GM12878 (cell line): Measurements from ENCODE around the gene CLDN6. TPM values are rescaled to one million over a fixed set of nuclear protein-coding genes. Genes with fewer than 3 reads are reported as not detected.

ENCODE experiments used
- BCL11A ChIP-seq: IDR thresholded peaks from 2 replicates; pipeline ENCODE4 v1.6.1; 2011; ENCODE audit warnings: low read depth, low read length
- BMI1 ChIP-seq: fragments of 450-650 bp; IDR thresholded peaks from 2 replicates; pipeline ENCODE4 v1.6.1; 2016; ENCODE audit warnings: mild to moderate bottlenecking, moderate library complexity, borderline replicate concordance
- CEBPZ ChIP-seq: fragments of 150-350 bp; IDR thresholded peaks from 2 replicates; pipeline ENCODE4 v1.6.1; 2016; ENCODE audit warnings: low read depth, low read length
- ESRRA ChIP-seq: IDR thresholded peaks from 2 replicates; pipeline ENCODE4 v1.6.1; 2012; ENCODE audit warnings: mild to moderate bottlenecking, low read length, improper control_type of control experiment
- IRF3 ChIP-seq: fragments of 450-650 bp; IDR thresholded peaks from 2 replicates; pipeline ENCODE4 v1.6.1; 2014; ENCODE audit warnings: mild to moderate bottlenecking
- PML ChIP-seq: IDR thresholded peaks from 2 replicates; pipeline ENCODE4 v1.6.1; 2012; ENCODE audit warnings: low read length, inconsistent platforms
- RBBP5 ChIP-seq: fragments of 200-600 bp; sonication (generic); conservative IDR thresholded peaks from 2 replicates; pipeline ENCODE4 v1.6.1; 2016
- TAF1 ChIP-seq: IDR thresholded peaks from 2 replicates; pipeline ENCODE4 v1.6.1; 2011; ENCODE audit warnings: mild to moderate bottlenecking, low read depth, low read length, borderline replicate concordance
- polyA plus RNA-seq, 11 experiments: library from polyadenylated mRNA; depleted of rRNA in 4 of 11; unstranded in 6 of 11; stranded (reverse) in 5 of 11; fragments of >200 nt; fragmentation: Nextera tagmentation in 4 of 11; fragmentation: Illumina TruSeq in 1 of 11; extraction: Ambion mirVana in 4 of 11; extraction: Trizol in 1 of 11; gene quantifications; 1 replicate in 1 of 11; 2 replicates in 10 of 11; pipeline versions ENCODE4 v1.2.1 to v1.2.3, GENCODE V29; 2011 to 2016; ENCODE audit warnings: inconsistent platforms in 2 of 11, missing spikeins in 2 of 11, low read depth in 1 of 11
- total RNA-seq, 4 experiments: library from RNA; depleted of rRNA in 3 of 4; stranded (reverse); fragments of >200 nt in 3 of 4; fragmentation: Illumina TruSeq in 1 of 4; extraction: Trizol in 1 of 4; gene quantifications; 2 replicates each; pipeline versions ENCODE4 v1.2.1 to v1.2.3, GENCODE V29; 2013 to 2021
- TF ChIP-seq, protein P1 (sequence below): fragments of 450-650 bp; IDR thresholded peaks from 2 replicates; pipeline ENCODE4 v1.6.1; 2017; ENCODE audit warnings: low read depth, mild to moderate bottlenecking, moderate library complexity
- TF ChIP-seq, protein P2 (sequence below): IDR thresholded peaks from 2 replicates; pipeline ENCODE4 v1.6.1; 2012; ENCODE audit warnings: low read depth, low read length, improper control_type of control experiment

CLDN6 gene
- total and polyA plus RNA-seq, 10 of the 15 experiments (the other 5 are each of a cell fraction or from before 2014, with no cell fraction given): 0.15 to 0.26 (median 0.23) TPM; not detected in 7

- TF ChIP-seq CEBPZ: no peak
- no peak for TF ChIP-seq TAF1
- TF ChIP-seq BMI1: no peak
- TF ChIP-seq PML: no peak
- no peak for TF ChIP-seq RBBP5
- peak; percentile 17; the same call in 1 of the 2 replicates for TF ChIP-seq BCL11A
- TF ChIP-seq, protein P1, sequence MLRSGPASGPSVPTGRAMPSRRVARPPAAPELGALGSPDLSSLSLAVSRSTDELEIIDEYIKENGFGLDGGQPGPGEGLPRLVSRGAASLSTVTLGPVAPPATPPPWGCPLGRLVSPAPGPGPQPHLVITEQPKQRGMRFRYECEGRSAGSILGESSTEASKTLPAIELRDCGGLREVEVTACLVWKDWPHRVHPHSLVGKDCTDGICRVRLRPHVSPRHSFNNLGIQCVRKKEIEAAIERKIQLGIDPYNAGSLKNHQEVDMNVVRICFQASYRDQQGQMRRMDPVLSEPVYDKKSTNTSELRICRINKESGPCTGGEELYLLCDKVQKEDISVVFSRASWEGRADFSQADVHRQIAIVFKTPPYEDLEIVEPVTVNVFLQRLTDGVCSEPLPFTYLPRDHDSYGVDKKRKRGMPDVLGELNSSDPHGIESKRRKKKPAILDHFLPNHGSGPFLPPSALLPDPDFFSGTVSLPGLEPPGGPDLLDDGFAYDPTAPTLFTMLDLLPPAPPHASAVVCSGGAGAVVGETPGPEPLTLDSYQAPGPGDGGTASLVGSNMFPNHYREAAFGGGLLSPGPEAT: 0 out of 2 replicates have a peak, but pooled peaks have one; percentile 29
- TF ChIP-seq IRF3: no peak
- TF ChIP-seq, protein P2, sequence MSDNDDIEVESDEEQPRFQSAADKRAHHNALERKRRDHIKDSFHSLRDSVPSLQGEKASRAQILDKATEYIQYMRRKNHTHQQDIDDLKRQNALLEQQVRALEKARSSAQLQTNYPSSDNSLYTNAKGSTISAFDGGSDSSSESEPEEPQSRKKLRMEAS: 0 out of 2 replicates have a peak, but pooled peaks have one; percentile 6
- TF ChIP-seq ESRRA: no peak
These were observed 48.1 kb downstream of the CLDN6 start (continued) for GRCh38 chr16:2969545-2970521.
